Measurements from ENCODE around the gene BLOC1S6. TPM values are rescaled to one million over a fixed set of nuclear protein-coding genes. Genes with fewer than 3 reads are reported as not detected.

BLOC1S6 gene
- total and polyA plus RNA-seq, 9 of the 15 experiments (the other 6 are each of a cell fraction or from before 2014, with no cell fraction given), result 18.2 to 72.4 (median 38.4) TPM

DNA sequence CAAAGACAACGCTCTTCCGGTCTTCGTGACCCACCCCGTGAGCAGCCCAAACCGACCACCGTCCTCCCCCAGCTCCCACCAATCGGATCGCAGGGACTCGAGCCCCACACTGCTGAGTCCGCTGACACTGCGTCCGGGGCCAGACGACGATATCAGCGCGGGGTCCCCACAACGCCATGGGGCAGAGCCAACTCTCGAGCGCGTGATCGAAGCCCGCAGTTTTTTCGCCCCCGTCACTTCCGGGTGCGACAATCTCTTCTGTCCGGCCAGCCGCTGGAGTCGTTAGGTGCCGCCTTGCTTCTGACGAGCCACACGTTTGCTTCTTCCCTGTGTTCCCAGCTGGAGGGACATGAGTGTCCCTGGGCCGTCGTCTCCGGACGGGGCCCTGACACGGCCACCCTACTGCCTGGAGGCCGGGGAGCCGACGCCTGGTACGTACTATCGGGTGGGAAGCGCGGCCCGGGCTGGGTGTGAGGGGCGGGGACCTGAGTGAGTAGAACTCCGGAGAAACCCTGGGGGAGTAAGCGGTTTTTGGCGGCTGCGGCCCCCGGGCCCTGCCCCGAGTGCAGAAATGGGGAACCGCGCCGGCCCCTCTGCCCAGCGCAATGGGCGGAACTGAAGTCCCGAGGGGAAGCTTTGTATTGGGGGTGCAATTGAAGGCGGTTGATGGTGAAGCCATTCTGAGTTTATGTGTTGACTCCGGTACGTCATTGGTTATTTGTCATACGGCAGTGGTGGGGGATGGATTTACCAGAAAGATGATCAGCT is at the start of gene BLOC1S6 (continued):
- TF ChIP-seq, protein P1, sequence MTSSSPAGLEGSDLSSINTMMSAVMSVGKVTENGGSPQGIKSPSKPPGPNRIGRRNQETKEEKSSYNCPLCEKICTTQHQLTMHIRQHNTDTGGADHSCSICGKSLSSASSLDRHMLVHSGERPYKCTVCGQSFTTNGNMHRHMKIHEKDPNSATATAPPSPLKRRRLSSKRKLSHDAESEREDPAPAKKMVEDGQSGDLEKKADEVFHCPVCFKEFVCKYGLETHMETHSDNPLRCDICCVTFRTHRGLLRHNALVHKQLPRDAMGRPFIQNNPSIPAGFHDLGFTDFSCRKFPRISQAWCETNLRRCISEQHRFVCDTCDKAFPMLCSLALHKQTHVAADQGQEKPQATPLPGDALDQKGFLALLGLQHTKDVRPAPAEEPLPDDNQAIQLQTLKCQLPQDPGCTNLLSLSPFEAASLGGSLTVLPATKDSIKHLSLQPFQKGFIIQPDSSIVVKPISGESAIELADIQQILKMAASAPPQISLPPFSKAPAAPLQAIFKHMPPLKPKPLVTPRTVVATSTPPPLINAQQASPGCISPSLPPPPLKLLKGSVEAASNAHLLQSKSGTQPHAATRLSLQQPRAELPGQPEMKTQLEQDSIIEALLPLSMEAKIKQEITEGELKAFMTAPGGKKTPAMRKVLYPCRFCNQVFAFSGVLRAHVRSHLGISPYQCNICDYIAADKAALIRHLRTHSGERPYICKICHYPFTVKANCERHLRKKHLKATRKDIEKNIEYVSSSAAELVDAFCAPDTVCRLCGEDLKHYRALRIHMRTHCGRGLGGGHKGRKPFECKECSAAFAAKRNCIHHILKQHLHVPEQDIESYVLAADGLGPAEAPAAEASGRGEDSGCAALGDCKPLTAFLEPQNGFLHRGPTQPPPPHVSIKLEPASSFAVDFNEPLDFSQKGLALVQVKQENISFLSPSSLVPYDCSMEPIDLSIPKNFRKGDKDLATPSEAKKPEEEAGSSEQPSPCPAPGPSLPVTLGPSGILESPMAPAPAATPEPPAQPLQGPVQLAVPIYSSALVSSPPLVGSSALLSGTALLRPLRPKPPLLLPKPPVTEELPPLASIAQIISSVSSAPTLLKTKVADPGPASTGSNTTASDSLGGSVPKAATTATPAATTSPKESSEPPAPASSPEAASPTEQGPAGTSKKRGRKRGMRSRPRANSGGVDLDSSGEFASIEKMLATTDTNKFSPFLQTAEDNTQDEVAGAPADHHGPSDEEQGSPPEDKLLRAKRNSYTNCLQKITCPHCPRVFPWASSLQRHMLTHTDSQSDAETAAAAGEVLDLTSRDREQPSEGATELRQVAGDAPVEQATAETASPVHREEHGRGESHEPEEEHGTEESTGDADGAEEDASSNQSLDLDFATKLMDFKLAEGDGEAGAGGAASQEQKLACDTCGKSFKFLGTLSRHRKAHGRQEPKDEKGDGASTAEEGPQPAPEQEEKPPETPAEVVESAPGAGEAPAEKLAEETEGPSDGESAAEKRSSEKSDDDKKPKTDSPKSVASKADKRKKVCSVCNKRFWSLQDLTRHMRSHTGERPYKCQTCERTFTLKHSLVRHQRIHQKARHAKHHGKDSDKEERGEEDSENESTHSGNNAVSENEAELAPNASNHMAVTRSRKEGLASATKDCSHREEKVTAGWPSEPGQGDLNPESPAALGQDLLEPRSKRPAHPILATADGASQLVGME (CRISPR knock-in tag; IDR thresholded peaks at IDR 0.05), result no peak
- TF ChIP-seq KHSRP (IDR thresholded peaks at IDR 0.05), result no peak
- no peak for TF ChIP-seq RFX1 (IDR thresholded peaks at IDR 0.05)
- TF ChIP-seq HEY1 (CRISPR knock-in tag; IDR thresholded peaks at IDR 0.05; ENCODE audit: borderline replicate concordance), result no peak
- TF ChIP-seq, protein P2, sequence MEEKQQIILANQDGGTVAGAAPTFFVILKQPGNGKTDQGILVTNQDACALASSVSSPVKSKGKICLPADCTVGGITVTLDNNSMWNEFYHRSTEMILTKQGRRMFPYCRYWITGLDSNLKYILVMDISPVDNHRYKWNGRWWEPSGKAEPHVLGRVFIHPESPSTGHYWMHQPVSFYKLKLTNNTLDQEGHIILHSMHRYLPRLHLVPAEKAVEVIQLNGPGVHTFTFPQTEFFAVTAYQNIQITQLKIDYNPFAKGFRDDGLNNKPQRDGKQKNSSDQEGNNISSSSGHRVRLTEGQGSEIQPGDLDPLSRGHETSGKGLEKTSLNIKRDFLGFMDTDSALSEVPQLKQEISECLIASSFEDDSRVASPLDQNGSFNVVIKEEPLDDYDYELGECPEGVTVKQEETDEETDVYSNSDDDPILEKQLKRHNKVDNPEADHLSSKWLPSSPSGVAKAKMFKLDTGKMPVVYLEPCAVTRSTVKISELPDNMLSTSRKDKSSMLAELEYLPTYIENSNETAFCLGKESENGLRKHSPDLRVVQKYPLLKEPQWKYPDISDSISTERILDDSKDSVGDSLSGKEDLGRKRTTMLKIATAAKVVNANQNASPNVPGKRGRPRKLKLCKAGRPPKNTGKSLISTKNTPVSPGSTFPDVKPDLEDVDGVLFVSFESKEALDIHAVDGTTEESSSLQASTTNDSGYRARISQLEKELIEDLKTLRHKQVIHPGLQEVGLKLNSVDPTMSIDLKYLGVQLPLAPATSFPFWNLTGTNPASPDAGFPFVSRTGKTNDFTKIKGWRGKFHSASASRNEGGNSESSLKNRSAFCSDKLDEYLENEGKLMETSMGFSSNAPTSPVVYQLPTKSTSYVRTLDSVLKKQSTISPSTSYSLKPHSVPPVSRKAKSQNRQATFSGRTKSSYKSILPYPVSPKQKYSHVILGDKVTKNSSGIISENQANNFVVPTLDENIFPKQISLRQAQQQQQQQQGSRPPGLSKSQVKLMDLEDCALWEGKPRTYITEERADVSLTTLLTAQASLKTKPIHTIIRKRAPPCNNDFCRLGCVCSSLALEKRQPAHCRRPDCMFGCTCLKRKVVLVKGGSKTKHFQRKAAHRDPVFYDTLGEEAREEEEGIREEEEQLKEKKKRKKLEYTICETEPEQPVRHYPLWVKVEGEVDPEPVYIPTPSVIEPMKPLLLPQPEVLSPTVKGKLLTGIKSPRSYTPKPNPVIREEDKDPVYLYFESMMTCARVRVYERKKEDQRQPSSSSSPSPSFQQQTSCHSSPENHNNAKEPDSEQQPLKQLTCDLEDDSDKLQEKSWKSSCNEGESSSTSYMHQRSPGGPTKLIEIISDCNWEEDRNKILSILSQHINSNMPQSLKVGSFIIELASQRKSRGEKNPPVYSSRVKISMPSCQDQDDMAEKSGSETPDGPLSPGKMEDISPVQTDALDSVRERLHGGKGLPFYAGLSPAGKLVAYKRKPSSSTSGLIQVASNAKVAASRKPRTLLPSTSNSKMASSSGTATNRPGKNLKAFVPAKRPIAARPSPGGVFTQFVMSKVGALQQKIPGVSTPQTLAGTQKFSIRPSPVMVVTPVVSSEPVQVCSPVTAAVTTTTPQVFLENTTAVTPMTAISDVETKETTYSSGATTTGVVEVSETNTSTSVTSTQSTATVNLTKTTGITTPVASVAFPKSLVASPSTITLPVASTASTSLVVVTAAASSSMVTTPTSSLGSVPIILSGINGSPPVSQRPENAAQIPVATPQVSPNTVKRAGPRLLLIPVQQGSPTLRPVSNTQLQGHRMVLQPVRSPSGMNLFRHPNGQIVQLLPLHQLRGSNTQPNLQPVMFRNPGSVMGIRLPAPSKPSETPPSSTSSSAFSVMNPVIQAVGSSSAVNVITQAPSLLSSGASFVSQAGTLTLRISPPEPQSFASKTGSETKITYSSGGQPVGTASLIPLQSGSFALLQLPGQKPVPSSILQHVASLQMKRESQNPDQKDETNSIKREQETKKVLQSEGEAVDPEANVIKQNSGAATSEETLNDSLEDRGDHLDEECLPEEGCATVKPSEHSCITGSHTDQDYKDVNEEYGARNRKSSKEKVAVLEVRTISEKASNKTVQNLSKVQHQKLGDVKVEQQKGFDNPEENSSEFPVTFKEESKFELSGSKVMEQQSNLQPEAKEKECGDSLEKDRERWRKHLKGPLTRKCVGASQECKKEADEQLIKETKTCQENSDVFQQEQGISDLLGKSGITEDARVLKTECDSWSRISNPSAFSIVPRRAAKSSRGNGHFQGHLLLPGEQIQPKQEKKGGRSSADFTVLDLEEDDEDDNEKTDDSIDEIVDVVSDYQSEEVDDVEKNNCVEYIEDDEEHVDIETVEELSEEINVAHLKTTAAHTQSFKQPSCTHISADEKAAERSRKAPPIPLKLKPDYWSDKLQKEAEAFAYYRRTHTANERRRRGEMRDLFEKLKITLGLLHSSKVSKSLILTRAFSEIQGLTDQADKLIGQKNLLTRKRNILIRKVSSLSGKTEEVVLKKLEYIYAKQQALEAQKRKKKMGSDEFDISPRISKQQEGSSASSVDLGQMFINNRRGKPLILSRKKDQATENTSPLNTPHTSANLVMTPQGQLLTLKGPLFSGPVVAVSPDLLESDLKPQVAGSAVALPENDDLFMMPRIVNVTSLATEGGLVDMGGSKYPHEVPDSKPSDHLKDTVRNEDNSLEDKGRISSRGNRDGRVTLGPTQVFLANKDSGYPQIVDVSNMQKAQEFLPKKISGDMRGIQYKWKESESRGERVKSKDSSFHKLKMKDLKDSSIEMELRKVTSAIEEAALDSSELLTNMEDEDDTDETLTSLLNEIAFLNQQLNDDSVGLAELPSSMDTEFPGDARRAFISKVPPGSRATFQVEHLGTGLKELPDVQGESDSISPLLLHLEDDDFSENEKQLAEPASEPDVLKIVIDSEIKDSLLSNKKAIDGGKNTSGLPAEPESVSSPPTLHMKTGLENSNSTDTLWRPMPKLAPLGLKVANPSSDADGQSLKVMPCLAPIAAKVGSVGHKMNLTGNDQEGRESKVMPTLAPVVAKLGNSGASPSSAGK (IDR thresholded peaks at IDR 0.05), result peak; percentile 95
- no peak for TF ChIP-seq ERF (CRISPR knock-in tag; IDR thresholded peaks at IDR 0.05)
- TF ChIP-seq, protein P3, sequence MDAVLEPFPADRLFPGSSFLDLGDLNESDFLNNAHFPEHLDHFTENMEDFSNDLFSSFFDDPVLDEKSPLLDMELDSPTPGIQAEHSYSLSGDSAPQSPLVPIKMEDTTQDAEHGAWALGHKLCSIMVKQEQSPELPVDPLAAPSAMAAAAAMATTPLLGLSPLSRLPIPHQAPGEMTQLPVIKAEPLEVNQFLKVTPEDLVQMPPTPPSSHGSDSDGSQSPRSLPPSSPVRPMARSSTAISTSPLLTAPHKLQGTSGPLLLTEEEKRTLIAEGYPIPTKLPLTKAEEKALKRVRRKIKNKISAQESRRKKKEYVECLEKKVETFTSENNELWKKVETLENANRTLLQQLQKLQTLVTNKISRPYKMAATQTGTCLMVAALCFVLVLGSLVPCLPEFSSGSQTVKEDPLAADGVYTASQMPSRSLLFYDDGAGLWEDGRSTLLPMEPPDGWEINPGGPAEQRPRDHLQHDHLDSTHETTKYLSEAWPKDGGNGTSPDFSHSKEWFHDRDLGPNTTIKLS (IDR thresholded peaks at IDR 0.05; ENCODE audit: borderline replicate concordance, low read depth), result peak; percentile 84; the same call in 1 of the 2 replicates
- TF ChIP-seq ZNF79 (CRISPR knock-in tag; IDR thresholded peaks at IDR 0.05; ENCODE audit: low read depth), result no peak

Measured in K562 (cell line).